ENCODE results near the gene PRKACA.

PRKACA gene

GRCh38 chr19:14161305-14161704 lies 43.7 kb upstream of the PRKACA start:
- no peak for DNase-seq (ENCODE audit: extremely low read depth, low read depth)
- TF ChIP-seq, protein P1, sequence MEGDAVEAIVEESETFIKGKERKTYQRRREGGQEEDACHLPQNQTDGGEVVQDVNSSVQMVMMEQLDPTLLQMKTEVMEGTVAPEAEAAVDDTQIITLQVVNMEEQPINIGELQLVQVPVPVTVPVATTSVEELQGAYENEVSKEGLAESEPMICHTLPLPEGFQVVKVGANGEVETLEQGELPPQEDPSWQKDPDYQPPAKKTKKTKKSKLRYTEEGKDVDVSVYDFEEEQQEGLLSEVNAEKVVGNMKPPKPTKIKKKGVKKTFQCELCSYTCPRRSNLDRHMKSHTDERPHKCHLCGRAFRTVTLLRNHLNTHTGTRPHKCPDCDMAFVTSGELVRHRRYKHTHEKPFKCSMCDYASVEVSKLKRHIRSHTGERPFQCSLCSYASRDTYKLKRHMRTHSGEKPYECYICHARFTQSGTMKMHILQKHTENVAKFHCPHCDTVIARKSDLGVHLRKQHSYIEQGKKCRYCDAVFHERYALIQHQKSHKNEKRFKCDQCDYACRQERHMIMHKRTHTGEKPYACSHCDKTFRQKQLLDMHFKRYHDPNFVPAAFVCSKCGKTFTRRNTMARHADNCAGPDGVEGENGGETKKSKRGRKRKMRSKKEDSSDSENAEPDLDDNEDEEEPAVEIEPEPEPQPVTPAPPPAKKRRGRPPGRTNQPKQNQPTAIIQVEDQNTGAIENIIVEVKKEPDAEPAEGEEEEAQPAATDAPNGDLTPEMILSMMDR (IDR thresholded peaks at IDR 0.05; ENCODE audit: low read depth, low read length), result no peak

DNA sequence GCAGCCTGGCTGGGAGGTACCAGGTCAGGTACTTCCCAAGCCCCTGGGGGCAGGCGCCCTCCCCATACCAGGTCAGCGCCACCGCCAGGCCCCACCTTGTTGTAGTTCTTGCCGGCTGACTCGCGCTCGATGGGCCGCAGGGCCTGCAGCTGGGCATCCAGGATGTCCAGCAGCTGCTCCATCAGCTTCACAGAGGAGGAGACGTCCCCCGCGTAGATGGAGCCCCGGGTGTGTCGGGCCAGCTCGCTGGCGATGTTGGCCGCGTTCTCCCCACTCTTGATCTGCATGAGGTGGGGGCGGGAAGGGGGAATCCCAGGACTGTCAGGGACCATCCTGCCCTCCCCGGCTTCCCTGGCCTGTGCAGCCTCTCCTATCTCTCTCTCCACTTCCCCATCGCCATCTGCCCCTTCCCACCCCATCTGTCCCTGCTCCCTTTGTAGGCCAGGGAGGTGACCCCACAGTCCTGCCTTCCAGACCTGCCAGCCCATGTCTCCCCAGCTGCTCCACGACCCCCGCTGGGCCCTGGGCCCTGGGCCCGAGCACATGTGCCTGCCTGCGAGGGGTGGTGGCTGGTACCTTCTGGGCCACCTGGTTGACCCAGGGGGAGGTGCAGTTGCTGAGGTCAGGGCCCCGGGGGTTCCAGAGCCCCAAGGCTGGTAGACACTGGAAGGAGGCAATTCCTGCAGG lies 42.6 kb upstream of the PRKACA start:
- no peak for DNase-seq (ENCODE audit: extremely low read depth, low read depth)
- TF ChIP-seq, protein P1 (IDR thresholded peaks at IDR 0.05; ENCODE audit: low read depth, low read length), result no peak

DNA sequence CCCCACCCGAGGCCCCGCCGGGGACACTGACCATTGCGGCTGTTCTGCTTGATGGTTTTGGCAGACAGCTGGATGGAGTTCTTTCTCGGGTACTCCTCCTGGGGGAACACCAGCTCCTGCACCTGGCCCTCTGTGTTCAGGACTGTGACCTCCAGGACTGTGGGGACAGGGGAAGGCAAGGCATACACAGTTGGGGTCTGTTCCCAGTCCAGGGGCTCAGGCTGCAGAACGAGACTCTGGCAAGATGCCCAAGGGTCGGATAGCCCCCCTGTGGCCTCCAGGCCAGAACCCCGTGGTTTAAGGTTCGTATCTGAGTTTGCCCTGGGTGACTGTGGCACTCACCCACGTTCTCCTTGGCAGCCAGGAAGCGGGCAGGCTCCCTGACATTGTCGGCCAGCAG lies 41.5 kb upstream of the PRKACA start:
- TF ChIP-seq, protein P1 (IDR thresholded peaks at IDR 0.05; ENCODE audit: low read depth, low read length), result no peak
- DNase-seq (ENCODE audit: extremely low read depth, low read depth), result no peak

DNA sequence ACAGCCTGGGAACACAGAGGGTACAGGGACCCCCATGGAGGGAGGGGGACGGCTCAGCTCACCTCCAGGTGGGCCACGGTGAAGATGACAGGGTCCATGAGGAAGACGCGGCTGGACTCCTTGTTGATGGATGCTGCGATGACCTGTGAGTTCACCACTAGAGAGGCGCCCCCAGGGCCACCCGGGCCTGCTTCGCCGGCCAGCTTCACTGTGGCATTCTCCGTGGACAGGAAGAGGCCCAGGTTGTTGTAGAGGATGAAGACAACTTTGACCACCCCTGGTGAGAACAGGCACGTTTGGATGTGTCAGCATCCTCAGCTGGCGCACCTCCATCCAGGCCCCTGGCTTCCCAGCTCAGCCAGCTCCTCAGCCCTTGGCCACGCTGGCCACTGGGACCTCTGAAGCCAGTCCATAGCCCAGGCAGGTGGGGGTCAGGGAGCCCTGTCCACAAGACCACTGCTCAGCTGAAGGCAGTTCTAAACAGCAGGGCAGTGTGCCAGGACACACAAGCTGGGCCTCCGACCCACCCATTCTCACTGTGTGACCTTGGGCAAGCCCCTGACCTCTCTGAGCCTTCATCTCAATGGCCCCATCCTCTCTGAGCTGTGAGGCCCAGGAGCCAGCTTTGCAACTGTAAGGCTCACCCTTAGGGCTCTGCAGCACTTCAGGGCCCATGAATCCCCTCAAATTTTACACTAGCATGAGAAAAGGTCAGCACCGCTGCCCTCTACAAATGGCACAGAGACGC lies 40.9 kb upstream of the PRKACA start:
- TF ChIP-seq, protein P1 (IDR thresholded peaks at IDR 0.05; ENCODE audit: low read depth, low read length), result no peak
- no peak for DNase-seq (ENCODE audit: extremely low read depth, low read depth)

DNA sequence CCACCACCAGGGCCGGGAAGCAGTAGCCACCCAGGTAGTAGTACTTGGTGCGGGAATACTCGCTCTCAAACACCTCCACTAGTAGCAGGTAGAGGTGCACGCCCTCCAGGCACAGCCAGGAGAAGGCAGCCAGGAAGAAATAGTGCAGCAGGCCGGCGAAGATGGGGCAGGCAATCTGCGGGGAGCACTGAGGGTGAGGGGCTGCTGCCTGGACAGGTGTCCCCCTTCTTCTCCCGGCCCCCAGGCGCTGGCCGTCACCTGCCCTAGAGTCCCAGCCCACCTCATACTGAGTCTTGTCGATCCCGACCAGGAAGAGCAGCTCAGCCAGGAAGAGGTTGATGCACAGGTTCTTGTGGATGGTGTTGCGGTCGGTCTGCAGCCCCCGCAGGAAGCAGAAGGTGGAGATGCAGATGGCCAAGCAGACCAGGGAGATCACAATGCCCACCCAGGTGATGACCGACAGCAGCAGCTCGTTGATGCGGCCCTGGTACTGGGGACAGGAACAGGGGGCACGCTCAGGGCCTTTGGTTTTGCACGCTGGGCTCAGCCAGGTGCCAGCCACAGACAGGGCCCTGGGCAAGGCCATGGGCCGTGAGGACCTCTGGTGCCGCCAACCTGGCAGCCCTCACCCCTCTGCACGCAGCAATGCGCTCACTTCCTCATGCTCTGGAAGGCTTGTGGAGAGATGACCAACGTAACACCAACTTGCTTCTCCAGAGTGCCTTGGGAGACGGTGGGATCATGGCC lies 39.6 kb upstream of the PRKACA start:
- TF ChIP-seq, protein P1 (IDR thresholded peaks at IDR 0.05; ENCODE audit: low read depth, low read length), result no peak
- DNase-seq (ENCODE audit: extremely low read depth, low read depth), result no peak

DNA sequence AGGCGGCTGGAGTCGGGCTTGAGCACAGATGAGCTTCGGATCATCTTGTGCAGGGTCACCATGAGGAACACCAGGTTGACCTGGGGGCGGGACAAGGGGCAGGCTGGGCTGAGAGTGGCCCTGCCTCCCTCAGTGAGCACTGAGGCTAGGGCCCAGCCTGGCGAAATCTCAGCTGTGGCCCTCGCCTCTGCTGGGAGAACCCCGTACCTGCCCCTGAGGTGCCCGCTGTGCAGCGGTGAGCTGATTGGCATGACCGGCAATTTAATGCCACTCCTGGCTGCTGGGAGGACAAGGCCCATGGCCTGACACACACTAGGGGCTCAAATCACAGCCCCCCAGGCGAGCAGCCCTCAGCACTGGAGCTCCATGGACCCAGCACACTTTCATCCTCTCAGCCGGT lies 38.6 kb upstream of the PRKACA start:
- DNase-seq (ENCODE audit: extremely low read depth, low read depth), result no peak
- TF ChIP-seq, protein P1 (IDR thresholded peaks at IDR 0.05; ENCODE audit: low read depth, low read length), result no peak

GRCh38 chr19:14155371-14155770 lies 37.8 kb upstream of the PRKACA start:
- no peak for DNase-seq (ENCODE audit: extremely low read depth, low read depth)
- TF ChIP-seq, protein P1 (IDR thresholded peaks at IDR 0.05; ENCODE audit: low read depth, low read length), result no peak
